NCI-H187 treated with DMSO at 0.1 percent for 48 hours (cell line): Measurements from ENCODE around the gene MPI.
"Not testable (repeated sequence)": the region's sequence is repeated elsewhere in the genome, so short reads cannot be mapped to it uniquely, and the experiment has no call there.

Source experiments
- DNase-seq: peaks from one replicate; lab custom pipeline; 2025; lab: John Stamatoyannopoulos, UW

The MPI gene

DNA sequence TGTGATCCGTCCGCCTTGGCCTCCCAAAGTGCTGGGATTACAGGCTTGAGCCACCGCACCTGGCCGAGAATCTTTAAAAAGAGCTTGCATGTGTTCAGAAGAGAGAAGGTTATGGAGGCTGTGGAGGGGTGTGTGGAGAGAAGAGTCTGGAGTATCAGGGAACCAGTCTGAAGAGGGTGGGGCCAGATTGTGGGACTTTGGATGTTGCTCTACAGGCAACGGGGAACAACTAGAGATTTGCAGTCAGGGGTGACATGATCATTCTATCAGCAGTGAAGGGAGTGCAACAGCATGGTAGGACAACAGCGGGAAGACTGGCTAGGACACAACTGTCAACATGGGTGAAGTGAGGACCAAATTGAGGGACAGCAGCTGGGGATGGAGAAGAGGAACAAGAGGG, 25.5 kb upstream of the MPI start:
- DNase-seq = no peak

DNA sequence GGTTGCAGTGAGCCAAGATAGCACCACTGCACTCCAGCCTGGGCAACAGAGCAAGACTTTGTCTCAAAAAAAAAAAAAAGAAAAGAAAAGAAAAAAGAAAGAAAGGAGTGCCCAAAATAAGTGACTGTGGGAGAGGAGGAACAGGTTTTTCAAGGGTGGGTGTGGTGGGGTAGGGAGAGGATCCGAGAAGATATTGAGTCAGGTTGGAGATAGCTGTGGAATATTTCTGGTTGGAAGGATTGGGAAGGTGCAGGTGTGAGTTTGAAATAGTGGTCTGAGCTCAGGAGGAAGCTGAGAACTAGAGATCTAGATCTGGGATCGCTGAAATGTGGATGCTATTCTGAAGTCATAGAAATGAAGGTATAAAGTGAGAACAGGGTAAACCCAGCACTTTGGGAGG, 24.5 kb upstream of the MPI start:
- DNase-seq = no peak

DNA sequence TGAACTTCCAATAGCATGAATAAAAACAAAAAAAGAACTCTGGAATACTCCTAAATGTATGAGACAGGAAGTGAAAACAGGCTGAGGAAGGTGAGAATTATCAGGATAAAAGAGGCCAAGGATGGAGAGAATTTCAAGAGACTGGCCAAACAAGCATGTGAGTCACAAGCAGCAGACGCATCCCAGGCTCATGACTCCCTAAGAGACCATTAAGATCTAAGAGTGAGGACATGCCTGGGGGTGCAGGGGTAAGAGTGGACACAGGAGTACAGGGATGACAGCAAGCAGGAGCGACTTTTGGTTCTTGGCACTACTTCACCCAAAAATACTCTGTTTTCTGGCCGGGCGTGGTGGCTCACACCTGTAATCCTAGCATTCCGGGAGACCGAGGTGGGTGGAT, 23.8 kb upstream of the MPI start:
- no peak for DNase-seq

DNA sequence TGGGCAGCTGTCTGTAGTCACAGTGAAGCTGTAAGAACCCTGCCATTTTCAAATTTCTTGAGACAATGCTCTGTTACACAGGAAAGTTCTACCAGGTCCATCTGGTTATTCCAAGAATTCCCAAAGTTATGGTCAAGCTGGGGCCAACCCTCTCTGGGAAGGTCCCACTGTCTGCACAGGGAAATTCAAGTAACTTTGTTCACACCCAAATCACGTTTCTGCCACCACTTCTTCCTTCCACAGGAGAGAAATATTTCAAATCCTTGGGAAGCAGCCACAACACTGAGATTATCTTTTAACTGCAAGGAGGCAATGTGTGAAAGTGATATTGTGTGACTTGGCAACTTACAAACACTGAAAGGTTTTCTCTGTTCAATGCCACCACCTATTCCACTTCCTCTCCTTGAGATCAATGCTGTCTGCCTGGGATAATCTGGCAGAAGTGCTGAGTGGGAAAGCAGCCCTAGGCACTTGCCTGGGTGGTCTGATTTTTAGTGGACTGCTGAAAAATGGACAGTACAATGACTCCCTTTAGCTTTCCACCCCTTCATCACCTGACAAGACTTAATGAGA, 22.3 kb upstream of the MPI start:
- DNase-seq = no peak

DNA sequence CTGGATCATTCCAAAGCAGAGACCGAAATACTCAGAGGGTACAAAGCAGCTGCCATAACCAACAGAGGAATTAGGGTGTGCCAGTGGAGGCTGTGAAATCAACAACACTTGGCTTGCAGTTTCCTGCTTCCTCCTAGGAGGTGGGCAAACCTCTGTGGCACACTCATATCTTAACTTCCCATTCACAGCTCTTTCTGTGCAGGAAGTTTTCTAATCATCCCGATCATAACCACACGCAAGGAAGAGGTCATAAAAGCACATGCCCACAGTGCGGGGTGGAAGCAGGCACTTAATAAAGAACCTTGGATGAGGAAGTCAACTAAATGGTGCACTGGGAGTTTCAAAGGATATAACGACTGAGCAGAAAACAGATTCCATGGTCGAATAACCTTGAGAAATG, 21.8 kb upstream of the MPI start:
- no peak for DNase-seq

DNA sequence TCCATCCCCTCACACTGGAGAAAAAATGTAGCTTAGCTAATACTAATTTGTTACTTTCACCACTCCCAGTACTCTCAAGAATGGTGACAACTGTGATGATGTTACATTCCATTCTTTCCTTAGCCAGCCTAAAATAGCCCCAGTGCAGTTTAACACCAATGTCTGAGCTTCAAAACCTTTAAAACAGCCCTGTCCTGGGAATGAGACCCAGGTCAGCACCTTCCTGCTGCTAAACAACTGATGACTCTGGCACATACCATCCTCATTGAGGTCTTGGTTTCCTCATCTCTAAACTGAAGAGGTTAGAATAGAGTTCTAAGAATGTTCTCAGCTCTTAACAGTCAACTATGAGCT, 20.5 kb upstream of the MPI start:
- DNase-seq = no peak

DNA sequence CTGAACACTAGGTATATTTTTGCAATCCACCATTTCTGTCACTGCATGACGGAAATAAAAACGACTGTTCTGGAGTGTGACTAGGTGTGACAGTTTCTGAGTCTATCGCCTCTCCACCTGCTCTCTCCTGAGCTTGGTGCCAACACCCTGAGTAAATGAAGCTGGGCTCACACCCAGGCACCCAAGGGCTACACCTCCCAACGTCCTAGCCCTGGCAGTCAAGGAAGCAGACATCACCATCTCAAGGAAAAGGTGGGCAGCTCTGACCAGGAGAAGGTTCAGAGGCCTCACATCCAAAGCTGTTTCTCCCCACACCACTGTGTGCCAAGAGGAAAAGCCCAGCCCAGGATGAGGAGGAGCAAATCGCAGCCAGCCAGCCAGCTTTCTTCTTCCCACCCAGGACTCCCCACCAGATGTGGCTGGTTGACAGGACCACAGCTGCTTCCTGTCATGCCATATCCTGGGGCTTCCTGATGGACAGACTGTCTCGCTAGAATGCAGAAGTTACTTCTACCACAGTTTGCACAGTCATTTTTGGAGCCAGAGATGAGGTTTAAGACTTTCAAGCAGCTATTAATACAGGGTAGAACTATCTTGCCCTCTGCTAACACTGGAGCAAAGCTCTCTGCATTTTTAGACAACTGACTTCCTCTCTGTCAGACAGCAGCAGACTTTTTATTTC, 20.0 kb upstream of the MPI start:
- no peak for DNase-seq

DNA sequence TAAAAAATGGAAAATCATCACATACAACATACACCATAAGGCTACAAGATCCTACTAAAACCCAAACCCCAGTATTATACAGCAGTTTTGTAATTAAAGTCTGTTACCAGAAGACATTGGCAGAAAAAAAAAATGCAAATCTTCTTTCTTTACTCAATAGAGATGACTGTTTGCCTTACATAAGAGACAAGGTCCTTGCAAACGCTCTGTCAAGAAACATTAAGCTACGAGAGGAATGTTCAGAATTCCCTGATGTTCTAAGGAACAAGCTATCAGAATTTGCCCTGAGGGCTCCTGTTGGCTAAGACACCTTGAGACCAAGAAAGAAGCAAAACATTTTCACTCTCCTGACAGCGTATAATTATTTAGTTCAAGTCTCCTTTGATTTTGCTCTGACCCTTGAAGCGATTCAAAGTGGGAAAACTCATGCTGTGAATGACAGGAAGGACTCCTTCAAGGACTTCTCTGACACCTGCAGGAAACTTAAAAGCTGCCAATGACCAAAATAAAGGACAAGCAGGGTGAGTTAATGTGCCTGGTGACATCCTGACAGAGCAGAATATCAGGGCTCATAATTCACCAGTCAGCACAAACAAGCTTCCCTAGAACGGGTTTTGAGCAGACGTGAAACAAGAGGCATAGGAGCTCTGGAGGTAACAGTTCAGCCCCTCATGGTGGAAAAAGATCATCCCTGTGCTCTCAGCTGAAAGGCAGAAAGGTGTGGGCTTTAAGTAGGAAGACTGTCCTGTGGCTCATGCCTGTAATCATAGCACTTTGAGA, 19.2 kb upstream of the MPI start:
- no peak for DNase-seq

DNA sequence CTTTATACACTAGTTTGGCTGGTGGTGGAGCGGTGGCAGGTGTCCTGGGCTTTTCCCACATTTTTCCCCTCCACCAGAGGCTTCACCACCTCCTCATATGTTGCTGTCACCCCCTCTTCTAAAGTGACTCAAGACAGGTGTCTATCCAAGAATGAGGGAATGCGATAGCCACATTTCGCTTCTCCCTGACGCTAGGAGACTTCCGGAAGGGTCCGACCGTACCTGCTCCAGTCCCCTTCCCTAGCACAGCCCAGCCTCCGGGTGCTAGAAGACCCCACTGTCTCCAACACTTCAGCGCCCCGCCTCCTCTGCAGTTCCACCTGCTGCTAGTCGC, 17.2 kb upstream of the MPI start:
- DNase-seq = no peak

DNA sequence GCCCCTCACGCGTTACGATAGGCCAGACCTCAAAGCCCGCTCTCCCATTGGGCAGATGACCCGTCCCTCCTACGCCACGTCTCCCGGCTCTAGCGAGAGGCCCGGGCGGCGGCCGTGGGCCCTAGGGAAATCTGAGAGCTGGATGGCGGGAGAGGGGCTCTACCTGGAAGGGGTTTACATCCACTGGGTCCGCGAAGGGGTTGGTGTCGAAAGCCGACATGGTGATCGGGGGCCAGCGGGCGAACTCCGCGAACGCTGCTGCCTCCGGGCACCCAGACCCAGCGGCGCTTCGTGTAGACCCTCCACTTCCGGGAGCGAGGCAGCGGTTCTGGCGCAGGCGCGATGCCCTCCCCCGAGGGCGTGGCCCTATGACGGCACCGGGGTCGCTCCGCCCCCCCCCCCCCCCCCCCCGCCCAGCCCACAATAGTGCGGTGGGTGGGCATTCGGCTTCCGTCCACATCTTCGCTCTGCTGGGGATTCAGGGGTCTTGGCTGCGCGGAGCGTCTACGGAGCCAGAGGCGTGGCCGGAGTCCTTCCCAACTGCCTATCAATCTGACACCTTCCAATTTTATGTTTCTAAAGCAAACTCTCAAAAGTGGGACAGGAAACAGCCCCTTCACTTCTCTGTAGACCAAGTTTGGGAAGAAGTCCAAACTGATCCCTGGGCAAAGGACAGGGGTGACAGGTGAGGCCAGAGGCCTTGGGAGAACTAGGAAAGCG, 16.6 kb upstream of the MPI start, which contains the start of gene SCAMP2:
TSS of gene SCAMP2 (minus strand) at position 330 of the 720 bp plus-strand sequence. CDS start at position 220, 110 bp downstream.
- DNase-seq = peak; percentile 76

DNA sequence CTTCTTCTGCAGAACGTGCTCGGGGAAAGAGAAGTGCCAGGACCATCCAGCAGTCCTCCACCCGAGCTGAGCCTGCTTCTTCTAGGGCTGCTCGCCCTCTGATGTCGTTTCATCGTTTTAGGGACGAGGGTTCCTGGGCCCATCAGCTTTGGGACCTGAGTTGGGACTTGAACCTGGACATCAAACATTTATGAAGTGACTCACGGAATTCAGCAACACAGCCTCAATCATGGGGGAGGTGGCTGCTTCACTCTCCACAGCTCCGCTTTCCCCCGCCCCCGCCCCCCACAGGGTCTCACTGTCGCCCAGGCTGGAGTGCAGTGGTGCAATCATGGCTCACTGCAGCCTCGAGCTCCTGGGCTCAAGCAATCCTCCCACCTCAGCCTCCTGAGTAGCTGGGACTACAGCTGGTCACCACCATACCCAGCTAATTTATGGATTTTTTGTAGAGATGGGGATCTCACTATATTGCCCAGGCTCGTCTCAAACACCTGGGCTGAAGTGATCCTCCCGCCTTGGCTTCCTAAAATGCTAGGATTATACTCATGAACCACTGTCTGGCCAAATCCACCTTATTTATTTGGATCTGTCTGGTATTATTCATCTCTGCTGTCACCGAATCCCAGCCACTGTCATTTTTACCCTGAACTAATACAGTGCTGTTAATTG, 16.0 kb upstream of the MPI start:
- DNase-seq = no peak

DNA sequence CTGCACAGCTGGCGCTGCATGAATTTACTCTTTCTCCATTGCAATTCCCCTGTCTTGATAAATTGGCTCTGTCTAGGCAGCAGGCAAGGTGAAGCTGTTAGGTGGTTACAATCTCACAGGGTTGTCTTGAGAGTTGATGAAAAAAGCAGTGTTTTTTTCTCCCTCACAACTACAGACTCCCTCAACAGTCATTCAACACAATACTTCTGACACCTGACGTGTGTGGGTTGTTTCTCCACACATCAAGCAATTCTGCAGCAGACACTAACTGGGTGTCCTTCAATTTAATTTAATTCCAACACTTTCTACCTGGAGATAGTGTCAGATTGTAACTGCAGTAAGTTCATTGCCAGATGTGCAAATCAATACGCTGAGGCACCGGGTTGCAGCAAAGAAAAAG, 11.6 kb upstream of the MPI start:
- no peak for DNase-seq

DNA sequence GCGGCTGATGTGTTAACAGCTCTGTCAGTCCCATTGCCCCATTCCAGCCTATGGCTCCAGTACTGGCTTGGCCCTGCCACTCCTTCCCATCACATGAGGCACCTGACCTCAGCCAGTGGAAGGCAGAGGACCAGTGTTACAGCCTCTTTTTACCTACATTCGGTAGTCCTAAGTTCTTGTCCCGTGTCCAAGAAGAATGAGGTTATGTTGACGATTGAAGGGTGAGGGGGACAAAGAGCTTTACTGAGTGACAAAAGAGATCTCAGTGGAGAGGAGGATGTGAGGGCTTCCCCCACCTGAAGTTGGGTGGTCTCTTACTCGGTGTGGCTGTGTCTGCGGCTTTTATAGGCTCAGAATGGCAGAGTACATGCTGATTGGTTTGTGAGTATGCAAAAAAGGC, 7.3 kb upstream of the MPI start:
- no peak for DNase-seq

DNA sequence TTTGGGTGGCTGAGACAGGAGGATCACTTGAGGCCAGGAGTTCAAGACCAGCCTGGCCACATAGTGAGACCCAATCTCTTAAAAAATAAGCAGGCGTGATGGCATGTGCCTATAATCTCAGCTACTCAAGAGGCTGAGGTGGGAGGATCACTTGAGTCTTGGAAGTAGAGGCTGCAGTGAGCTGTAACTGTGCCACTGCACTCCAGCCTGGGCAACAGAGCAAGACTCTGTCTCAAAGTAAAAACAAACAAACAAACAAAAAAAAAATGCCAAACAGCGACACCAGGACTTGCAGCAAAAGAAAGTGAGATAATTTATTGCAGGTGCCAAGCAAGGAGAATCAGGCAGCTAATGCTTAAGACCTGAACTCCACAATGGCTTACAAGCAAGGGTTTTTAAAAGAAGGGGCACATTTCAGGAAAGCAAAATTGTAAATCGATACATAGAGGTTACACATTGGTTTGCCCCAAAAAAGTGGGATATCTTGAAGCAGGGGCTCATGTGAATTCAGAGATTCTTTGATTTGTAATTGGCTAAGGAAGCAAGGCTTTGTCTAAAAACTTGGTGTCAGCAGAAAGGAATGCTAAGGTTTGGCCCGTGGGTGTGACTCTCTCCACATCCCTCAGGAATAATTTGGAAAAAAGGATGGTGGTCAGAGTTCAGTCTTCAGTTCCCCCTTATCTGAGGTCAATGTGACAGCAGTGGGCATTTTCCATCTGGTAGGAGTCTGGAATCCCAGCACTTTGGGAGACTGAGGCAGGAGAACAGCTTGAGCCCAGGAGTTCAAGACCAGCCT, 5.2 kb upstream of the MPI start:
- no peak for DNase-seq

DNA sequence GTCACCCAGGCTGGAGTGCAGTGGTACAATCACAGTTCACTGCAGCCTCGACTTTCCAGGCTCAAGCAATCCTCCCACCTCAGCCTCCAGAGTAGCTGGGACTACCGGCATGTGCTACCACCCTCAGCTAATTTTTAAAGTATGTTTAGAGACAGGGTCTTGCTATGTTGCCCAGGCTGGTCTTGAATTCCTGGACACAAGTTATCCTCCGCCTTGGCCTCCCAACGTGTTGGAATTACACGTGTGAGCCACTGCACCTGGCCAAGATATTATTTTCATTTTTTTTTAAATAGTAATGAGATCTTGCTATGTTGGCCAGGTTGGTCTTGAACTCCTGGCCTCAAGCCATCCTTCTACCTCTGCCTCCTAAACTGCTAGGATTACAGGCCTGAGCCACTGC, 4.4 kb upstream of the MPI start:
- DNase-seq = no peak

DNA sequence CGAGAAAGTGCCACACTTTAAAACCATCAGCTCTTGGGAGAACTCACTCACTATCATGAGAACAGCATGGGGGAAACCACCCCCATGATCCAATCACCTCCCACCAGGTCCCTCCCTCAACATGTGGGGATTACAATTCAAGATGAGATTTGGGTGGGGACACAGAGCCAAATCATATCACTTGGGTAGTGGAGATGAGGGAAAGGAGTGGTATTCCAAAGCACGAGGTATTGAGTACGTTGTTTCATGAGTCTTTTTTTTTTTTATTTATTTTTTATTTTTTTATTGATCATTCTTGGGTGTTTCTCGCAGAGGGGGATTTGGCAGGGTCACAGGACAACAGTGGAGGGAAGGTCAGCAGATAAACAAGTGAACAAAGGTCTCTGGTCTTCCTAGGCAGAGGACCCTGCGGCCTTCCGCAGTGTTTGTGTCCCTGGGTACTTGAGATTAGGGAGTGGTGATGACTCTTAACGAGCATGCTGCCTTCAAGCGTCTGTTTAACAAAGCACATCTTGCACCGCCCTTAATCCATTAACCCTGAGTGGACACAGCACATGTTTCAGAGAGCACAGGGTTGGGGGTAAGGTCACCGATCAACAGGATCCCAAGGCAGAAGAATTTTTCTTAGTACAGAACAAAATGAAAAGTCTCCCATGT, 2.2 kb upstream of the MPI start:
- DNase-seq = not testable (repeated sequence)

DNA sequence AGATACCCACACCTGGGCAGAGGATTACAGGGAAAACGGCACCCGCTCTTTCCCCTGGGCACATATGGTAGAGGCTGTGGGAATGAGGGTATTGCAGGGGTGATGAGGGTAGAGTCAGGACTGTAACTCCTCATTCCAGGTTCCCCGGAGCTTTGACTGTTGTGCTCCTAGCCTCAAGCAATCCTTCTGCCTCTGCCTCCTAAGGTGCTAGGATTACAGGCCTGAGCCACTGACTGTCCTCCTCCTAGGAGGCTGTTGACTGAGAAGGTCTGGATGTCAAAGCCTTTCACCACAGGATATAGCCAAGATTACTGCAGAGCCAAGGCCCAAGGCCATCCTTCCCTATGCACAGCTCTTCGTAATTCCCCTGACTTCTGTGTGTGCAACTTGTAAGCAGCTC, 1.1 kb upstream of the MPI start:
- no peak for DNase-seq

DNA sequence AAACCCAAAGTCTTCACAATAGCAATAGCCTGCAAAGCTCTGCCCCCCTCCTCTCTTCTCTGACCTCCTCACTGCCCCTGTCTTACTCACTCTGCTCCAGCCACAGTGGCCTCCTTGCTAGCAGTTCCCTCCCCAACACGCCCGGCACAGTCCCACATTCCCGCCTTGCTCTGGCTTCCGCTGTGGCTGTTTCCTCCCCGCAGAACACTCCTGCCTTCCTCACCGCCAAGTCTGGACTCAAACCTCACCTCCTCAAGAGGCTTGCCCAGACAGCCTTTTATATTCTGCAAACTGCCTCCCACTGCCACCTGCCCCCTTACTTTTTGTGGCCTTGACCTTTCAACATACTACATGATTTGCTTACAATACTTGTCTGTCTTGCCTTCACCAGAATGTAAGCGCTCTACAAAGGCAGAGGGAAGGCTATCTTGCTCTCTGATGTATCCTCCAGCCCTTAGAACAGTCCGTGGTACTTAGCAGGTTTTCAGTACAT, 406 bp upstream of the MPI start:
- DNase-seq = no peak

DNA sequence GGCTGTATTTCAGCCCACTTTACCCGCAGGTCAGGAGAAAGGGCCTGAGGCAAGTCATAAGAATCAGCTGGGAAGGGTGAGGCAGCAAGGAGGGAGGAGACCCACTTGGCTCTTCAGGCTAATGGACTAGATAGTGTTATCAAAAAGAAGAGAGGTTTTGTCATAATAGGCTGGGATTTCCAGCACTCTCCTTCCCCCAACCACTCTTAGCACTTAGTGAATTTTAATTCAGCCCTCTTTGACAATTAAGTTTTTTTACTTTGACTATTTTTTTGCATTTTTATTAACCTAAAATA, 771 bp downstream of the MPI start:
- DNase-seq = no peak

DNA sequence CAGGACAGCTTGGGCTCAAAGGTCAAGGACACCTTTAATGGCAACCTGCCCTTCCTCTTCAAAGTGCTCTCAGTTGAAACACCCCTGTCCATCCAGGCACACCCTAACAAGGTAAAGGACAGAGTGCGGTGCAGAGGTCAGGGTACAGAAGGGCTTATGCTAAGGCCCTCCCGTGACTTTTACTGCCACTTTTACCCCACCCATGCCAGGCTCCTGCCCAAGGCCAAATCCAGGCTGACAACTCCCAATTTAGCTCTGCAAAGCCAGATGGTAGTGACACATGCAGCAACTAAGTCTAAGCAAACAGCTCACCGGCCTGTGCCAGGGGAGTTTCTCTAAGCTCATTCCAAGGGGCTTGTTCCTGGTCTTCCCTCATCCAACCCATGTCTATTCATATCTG, 1.6 kb downstream of the MPI start:
- DNase-seq = no peak

DNA sequence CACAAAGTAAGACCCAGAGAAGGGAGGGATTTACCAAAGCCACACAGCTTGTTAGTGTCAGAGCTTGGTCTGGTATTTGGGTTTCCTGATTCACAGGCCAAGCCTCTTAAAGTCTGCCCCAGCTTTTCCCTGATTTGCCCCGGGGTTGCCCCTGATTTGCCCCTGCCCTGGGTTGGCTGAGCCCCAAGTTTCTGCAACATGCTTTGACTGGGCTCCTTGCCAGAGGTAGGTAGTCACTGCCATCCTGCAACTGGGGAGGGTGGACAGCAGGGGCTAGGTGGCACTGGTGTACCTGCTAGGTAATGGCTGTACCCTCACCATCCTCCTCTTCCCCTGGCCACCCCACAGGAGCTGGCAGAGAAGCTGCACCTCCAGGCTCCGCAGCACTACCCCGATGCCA, 2.5 kb downstream of the MPI start:
- DNase-seq = no peak
